ENCODE results near the gene PGAP3. TPM values are rescaled to one million over a fixed set of nuclear protein-coding genes. Genes with fewer than 3 reads are reported as not detected.

The PGAP3 gene
- total RNA-seq, 1 experiment from 2014 or later, result 29.0 TPM

- no peak overlapping the region for H3K4ac ChIP-seq (ENCODE audit: low read depth, low read length)
- no peak overlapping the region for H3K56ac ChIP-seq (ENCODE audit: insufficient read length, low read depth, low read length)
- Mint-ChIP-seq H3K4me3 (no peak overlapping the region; a peak in 1 of 5 replicates), H3K36me3 (ENCODE audit: insufficient read depth in 1 of 3, low read depth in 3 of 3) (no peaks in the 10 kb centered on the region; a peak in 1 of 7 replicates), H3K9me3 (no peaks in the 10 kb centered on the region; a peak in 1 of 5 replicates), H3K27ac (no peak overlapping the region; a peak in 1 of 7 replicates), H3K27me3 (ENCODE audit: low read depth) (peaks cover 62% of the 10 kb centered on the region), H3K4me1 (peaks cover 29 to 30% of the 10 kb centered on the region in 2 experiments)
- no peak for DNase-seq
- no peak overlapping the region for H4K8ac ChIP-seq (replicated peaks; ENCODE audit: insufficient read length, low read depth, low read length)
- no peak overlapping the region for H2BK12ac ChIP-seq (ENCODE audit: insufficient read length, low read depth, low read length)
- no peak overlapping the region for H2BK15ac ChIP-seq (ENCODE audit: low read depth, low read length)
- no peak overlapping the region for H4K91ac ChIP-seq (ENCODE audit: insufficient read length, low read depth, low read length)
- H4K20me1 ChIP-seq (ENCODE audit: control insufficient read depth, insufficient read depth, insufficient read length), result no peaks in the 10 kb centered on the region
- H3K23me2 ChIP-seq (ENCODE audit: insufficient read length, low read depth, low read length, poor library complexity, severe bottlenecking), result peaks cover 6% of the 10 kb centered on the region
- no peak overlapping the region for H4K5ac ChIP-seq (ENCODE audit: insufficient read length, low read depth, low read length)
- no peak overlapping the region for H3T11ph ChIP-seq (ENCODE audit: low read length)
- no peak overlapping the region for H3K9ac ChIP-seq (ENCODE audit: extremely low read depth, insufficient read length, low read length)
- no peak for TF ChIP-seq CTCF (conservative IDR thresholded peaks at IDR 0.05)
- H3K18ac ChIP-seq (ENCODE audit: insufficient read length, low read depth, low read length), result no peak overlapping the region
- H3K23ac ChIP-seq (ENCODE audit: insufficient read length, low read depth, low read length), result no peak overlapping the region
- H3K79me2 ChIP-seq (ENCODE audit: insufficient read depth, low read length), result no peaks in the 10 kb centered on the region
- peaks cover 3% of the 10 kb centered on the region; the same call in 1 of the 2 replicates for H3K27me3 ChIP-seq (ENCODE audit: insufficient read depth, low read length)
- H3K4me2 ChIP-seq (ENCODE audit: insufficient read depth, insufficient read length, low read length), result no peak overlapping the region
- H2AK5ac ChIP-seq (ENCODE audit: insufficient read length, low read length), result no peak overlapping the region
- H3K9me3 ChIP-seq (ENCODE audit: control insufficient read depth, low read depth, low read length), result no peaks in the 10 kb centered on the region
- H2BK120ac ChIP-seq (ENCODE audit: low read depth, low read length, poor library complexity, severe bottlenecking), result no peak overlapping the region
- no peaks in the 10 kb centered on the region for H3K79me1 ChIP-seq (ENCODE audit: insufficient read depth, low read depth, low read length, poor library complexity, severe bottlenecking)
- H2BK5ac ChIP-seq (ENCODE audit: insufficient read length, low read length), result no peak overlapping the region
- H3K27ac ChIP-seq (ENCODE audit: insufficient read length, low read depth, low read length), result no peak overlapping the region
- H2AFZ ChIP-seq (ENCODE audit: low read length), result no peak overlapping the region
- no peak overlapping the region for H3K14ac ChIP-seq (ENCODE audit: insufficient read depth, low read length)
- H3K4me1 ChIP-seq (ENCODE audit: insufficient read depth, low read length), result peaks cover 3% of the 10 kb centered on the region; the same call in 1 of the 2 replicates
- no peak overlapping the region for H2BK20ac ChIP-seq (ENCODE audit: low read depth, low read length, poor library complexity, severe bottlenecking)
- WGBS (ENCODE audit: extremely low coverage, insufficient read length, low lambda C conversion rate), result no CpG with 5 or more reads among the region's 23 CpGs
These were observed 17.7 kb downstream of the PGAP3 start for GRCh38 chr17:39669897-39670735.
